ENCODE data around the gene CERS6. TPM values are rescaled to one million over a fixed set of nuclear protein-coding genes. Genes with fewer than 3 reads are reported as not detected.

The CERS6 gene
- total and polyA plus RNA-seq, 2 donors = 9.3 to 45.2 TPM

DNA sequence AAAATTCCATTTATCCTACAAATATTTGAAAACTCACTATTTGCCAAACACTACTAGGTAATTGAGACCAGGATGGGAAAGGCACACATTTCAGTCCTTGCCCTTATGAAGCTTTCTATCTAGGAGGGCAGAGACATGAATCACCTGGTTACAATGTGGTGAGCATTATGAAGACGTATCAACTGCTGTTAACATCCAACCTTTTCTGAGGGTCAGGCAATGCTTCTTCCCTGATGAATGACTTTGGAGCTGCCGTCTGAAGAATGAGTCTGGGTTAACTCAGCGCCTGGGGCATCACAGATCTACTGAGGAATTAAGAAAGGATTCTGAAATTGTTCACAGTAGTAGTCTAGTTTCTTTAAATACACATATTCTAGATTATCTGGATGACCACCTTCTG lies 284.3 kb downstream of the CERS6 start:
- Histone ChIP-seq H3K27ac (ENCODE audit: low read depth) (no peak overlapping the region), H3K4me3 (ENCODE audit: low read depth, low read length) (no peak overlapping the region), H3K4me1 (ENCODE audit: insufficient read depth) (no peaks in the 10 kb centered on the region), H3K36me3 (ENCODE audit: insufficient read depth) (peaks cover 1% of the 10 kb centered on the region)
- WGBS = 95% methylated on average over 3 of the region's 3 CpGs
- DNase-seq (ENCODE audit: extremely low spot score) = no peak

DNA sequence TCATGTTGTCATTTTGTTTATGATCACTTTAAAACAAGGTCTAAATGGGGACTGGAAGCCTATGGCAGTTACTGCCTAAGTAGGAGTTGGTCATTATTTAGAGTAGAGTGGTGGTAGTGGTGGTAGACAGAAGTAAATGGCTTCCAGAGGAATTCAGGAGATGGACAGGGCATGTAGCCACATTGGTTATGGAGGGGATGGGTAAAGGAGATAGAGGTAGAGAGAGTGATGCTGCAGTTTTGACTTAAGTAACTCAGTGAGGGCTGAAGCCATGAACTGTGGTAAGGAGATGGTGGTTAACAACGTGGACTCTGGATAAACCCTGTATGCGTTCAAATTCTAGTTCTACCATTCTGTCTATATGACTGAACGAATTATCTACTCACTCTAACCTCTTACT lies 284.7 kb downstream of the CERS6 start:
- H3K4me3 ChIP-seq (ENCODE audit: low read depth, low read length) = no peak overlapping the region
- H3K27ac ChIP-seq (ENCODE audit: low read depth) = no peak overlapping the region
- DNase-seq (ENCODE audit: extremely low spot score) = no peak
- H3K36me3 ChIP-seq (ENCODE audit: insufficient read depth) = peaks cover 1% of the 10 kb centered on the region
- no peaks in the 10 kb centered on the region for H3K4me1 ChIP-seq (ENCODE audit: insufficient read depth)
- 78% methylated on average over 3 of the region's 3 CpGs for WGBS

- Histone ChIP-seq H3K4me1 (ENCODE audit: insufficient read depth) (no peaks in the 10 kb centered on the region), H3K4me3 (ENCODE audit: low read depth, low read length) (no peak overlapping the region), H3K27ac (ENCODE audit: low read depth) (no peak overlapping the region), H3K36me3 (ENCODE audit: insufficient read depth) (peaks cover 1% of the 10 kb centered on the region)
- DNase-seq (ENCODE audit: extremely low spot score) = no peak
- WGBS = 88% methylated on average over 4 of the region's 4 CpGs
These were observed 286.3 kb downstream of the CERS6 start for GRCh38 chr2:168742258-168742932.

DNA sequence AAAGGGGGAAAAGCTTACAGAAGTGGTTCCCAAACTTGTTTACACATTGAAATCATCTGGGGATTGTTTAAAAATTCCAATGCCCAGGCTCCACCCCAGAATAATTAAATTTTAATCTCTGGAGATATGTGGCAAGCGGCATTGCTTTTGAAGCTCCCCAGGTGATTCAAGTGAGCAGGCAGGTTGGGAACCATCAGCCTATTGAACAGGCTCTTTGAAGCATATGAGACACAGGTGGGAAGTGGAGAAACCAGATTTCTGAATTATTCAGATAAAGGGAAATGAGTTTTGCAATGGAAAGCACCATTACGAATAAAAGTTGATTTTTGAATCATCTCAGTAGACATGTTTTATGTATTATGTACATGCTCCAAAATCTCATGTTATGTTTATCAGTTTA lies 288.8 kb downstream of the CERS6 start:
- no peak overlapping the region for H3K4me3 ChIP-seq (ENCODE audit: low read depth, low read length)
- 85% methylated on average over 2 of the region's 2 CpGs for WGBS

GRCh38 chr2:168748461-168748860 lies 292.4 kb downstream of the CERS6 start:
- Histone ChIP-seq H3K27ac (ENCODE audit: low read depth) (no peak overlapping the region), H3K4me1 (ENCODE audit: insufficient read depth) (peaks cover 2% of the 10 kb centered on the region), H3K36me3 (ENCODE audit: insufficient read depth) (no peaks in the 10 kb centered on the region), H3K4me3 (ENCODE audit: low read depth, low read length) (no peak overlapping the region)
- WGBS = 88% methylated on average over 5 of the region's 5 CpGs
- DNase-seq (ENCODE audit: extremely low spot score) = no peak

More for the DNA sequence above, 288.8 kb downstream of the CERS6 start:
- H3K27ac ChIP-seq (ENCODE audit: low read depth) = no peak overlapping the region
- H3K36me3 ChIP-seq (ENCODE audit: insufficient read depth) = peaks cover under 1% of the 10 kb centered on the region
- DNase-seq (ENCODE audit: extremely low spot score) = no peak
- no peaks in the 10 kb centered on the region for H3K4me1 ChIP-seq (ENCODE audit: insufficient read depth)

- Histone ChIP-seq H3K36me3 (ENCODE audit: insufficient read depth) (no peaks in the 10 kb centered on the region), H3K27ac (ENCODE audit: low read depth) (no peak overlapping the region), H3K4me1 (ENCODE audit: insufficient read depth) (peaks cover 2% of the 10 kb centered on the region), H3K4me3 (ENCODE audit: low read depth, low read length) (no peak overlapping the region)
- no peak for DNase-seq (ENCODE audit: extremely low spot score)
- 91% methylated on average over 3 of the region's 6 CpGs for WGBS
These were observed 293.2 kb downstream of the CERS6 start for GRCh38 chr2:168749297-168749696.

DNA sequence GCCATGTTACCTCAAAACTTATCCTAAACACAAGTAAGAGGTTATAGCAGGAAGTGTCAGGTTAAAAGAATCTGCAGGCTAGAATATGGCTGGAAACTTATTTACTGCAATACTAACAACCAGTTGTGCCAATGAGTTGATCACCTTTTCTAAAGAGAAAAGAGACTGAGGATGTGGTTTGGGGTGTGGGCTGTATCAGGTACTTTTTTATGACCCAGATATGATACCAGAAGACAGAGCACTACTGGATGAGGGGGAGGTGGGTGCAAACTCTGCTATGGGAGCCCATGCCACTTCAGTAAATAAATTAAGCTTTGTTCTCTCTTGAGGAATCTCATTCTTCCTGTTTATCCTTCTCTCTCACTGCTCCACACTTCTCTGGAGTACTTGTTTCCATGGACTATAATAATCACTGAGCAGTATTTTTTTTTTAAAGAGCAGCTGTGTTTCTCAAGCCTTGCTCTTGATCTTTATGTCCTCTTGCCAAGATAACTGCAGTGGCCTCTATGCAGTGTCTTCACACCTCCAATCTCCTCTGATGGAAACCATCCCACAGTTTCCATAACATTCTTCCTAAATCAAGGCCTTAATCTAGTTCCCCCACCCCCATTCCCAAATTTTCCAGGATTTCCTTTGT lies 295.1 kb downstream of the CERS6 start:
- peaks cover 2% of the 10 kb centered on the region for H3K4me1 ChIP-seq (ENCODE audit: insufficient read depth)
- no peak overlapping the region for H3K4me3 ChIP-seq (ENCODE audit: low read depth, low read length)
- no peak for DNase-seq (ENCODE audit: extremely low spot score)
- H3K36me3 ChIP-seq (ENCODE audit: insufficient read depth) = no peaks in the 10 kb centered on the region
- H3K27ac ChIP-seq (ENCODE audit: low read depth) = no peak overlapping the region

- no peak for DNase-seq (ENCODE audit: extremely low spot score)
- H3K4me3 ChIP-seq (ENCODE audit: low read depth, low read length) = no peak overlapping the region
- WGBS = 97% methylated on average over 8 of the region's 8 CpGs
These were observed 296.3 kb downstream of the CERS6 start for GRCh38 chr2:168752361-168752760.

GRCh38 chr2:168753765-168754329 lies 297.8 kb downstream of the CERS6 start:
- WGBS = 98% methylated on average over 8 of the region's 8 CpGs
- H3K4me3 ChIP-seq (ENCODE audit: low read depth, low read length) = no peak overlapping the region
- H3K4me1 ChIP-seq (ENCODE audit: insufficient read depth) = peaks cover 2% of the 10 kb centered on the region
- no peak overlapping the region for H3K27ac ChIP-seq (ENCODE audit: low read depth)
- DNase-seq (ENCODE audit: extremely low spot score) = no peak
- H3K36me3 ChIP-seq (ENCODE audit: insufficient read depth) = no peaks in the 10 kb centered on the region

More at GRCh38 chr2:168752361-168752760, 296.3 kb downstream of the CERS6 start:
- no peaks in the 10 kb centered on the region for H3K36me3 ChIP-seq (ENCODE audit: insufficient read depth)
- H3K4me1 ChIP-seq (ENCODE audit: insufficient read depth) = peaks cover 2% of the 10 kb centered on the region
- no peak overlapping the region for H3K27ac ChIP-seq (ENCODE audit: low read depth)

DNA sequence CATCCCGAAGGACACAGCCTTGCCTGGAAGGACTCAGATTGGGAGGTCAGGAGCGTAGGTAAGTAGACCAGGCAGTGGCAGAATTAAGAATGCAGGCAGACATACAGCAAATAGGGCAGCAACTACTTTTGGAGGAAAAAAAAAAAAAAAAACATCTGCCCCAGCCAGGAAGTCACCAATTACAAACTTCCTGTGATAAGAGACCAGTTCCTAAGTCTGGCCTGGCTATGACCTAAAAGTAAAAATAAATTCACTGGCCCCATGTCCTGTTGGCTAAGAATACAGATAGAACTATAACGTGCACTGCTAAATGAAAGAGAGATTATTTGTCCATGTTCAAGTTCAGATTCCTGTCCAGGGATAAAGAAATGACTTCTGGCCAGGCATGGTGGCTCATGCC lies 301.2 kb downstream of the CERS6 start:
- no peaks in the 10 kb centered on the region for H3K4me1 ChIP-seq (ENCODE audit: insufficient read depth)
- DNase-seq (ENCODE audit: extremely low spot score) = no peak
- no peaks in the 10 kb centered on the region for H3K36me3 ChIP-seq (ENCODE audit: insufficient read depth)
- WGBS = 80% methylated on average over 3 of the region's 3 CpGs
- H3K4me3 ChIP-seq (ENCODE audit: low read depth, low read length) = no peak overlapping the region
- no peak overlapping the region for H3K27ac ChIP-seq (ENCODE audit: low read depth)

DNA sequence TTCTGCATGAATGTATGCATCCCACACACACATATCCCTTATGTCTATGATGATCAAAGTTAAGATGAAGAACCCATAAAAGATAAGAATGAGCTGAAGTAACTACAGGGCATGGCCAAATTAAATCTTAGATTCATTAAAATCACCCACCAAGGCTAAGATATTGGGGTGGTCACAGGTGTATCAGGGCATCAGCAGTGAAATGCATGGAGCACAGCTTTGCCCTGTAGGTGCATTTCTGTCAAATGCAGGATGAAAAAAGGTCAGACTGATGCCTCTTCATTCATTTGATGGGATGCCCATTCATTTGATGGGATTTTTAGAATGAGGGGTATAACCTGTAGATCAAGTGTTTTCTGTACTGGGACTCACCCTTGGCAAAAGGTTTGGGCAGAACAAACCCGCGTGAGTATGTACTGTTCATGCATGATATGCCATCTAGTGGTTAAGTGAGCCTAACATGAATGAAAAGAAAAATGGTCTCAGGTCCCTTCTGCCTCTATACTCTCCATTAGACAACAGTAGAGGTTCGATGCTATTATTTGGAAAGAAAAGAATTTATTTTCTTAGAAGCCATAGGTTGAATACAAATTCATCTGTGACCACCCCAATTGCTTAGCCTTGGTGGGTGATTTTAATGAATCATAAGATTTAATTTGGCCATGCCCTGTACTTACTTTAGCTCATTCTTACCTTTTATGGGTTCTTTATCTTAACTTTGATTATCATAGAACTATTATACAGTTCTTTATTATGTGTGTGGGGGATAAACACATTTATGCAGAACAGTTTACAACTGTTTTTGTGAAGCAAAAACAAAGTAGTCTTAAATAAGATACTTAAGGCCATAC lies 303.1 kb downstream of the CERS6 start:
- Histone ChIP-seq H3K4me1 (ENCODE audit: insufficient read depth) (no peaks in the 10 kb centered on the region), H3K36me3 (ENCODE audit: insufficient read depth) (no peaks in the 10 kb centered on the region), H3K27ac (ENCODE audit: low read depth) (no peak overlapping the region), H3K4me3 (ENCODE audit: low read depth, low read length) (no peak overlapping the region)
- no peak for DNase-seq (ENCODE audit: extremely low spot score)
- WGBS = 24% methylated on average over 3 of the region's 3 CpGs

DNA sequence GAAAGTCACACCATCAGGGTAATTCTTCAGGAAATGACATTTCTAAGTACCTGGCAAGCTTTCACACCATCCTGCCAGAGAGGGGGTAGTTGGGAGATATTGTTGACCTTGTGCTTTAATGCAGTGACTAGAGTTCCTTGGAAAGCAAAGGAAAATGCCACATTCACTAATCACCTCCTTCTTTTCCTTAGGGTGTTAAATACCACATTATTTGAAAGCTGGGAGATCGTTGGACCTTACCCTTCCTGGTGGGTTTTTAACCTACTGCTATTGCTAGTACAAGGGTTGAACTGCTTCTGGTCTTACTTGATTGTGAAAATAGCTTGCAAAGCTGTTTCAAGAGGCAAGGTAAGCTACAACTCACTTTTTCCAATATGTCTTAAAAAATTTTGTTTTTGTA lies 309.3 kb downstream of the CERS6 start:
- WGBS = 93% methylated on average over 1 of the region's 1 CpG

GRCh38 chr2:168766600-168766999 lies 310.5 kb downstream of the CERS6 start:
- peaks cover 4% of the 10 kb centered on the region for H3K36me3 ChIP-seq (ENCODE audit: insufficient read depth)
- DNase-seq (ENCODE audit: extremely low spot score) = no peak
- H3K4me1 ChIP-seq (ENCODE audit: insufficient read depth) = no peaks in the 10 kb centered on the region
- 73% methylated on average over 2 of the region's 2 CpGs for WGBS
- no peak overlapping the region for H3K27ac ChIP-seq (ENCODE audit: low read depth)
- no peak overlapping the region for H3K4me3 ChIP-seq (ENCODE audit: low read depth, low read length)

More for the DNA sequence above, 309.3 kb downstream of the CERS6 start:
- H3K4me1 ChIP-seq (ENCODE audit: insufficient read depth) = no peaks in the 10 kb centered on the region
- no peak overlapping the region for H3K27ac ChIP-seq (ENCODE audit: low read depth)
- no peak for DNase-seq (ENCODE audit: extremely low spot score)
- H3K36me3 ChIP-seq (ENCODE audit: insufficient read depth) = peaks cover 4% of the 10 kb centered on the region
- no peak overlapping the region for H3K4me3 ChIP-seq (ENCODE audit: low read depth, low read length)

Measured in urinary bladder (tissue), 4 donors.